Tibial nerve (tissue), 4 donors: ENCODE measurements around the gene APAF1. TPM values are rescaled to one million over a fixed set of nuclear protein-coding genes. Genes with fewer than 3 reads are reported as not detected.
A peak's percentile ranks its signal among the peaks of the same experiment; 100 is the strongest.
"Not testable (repeated sequence)": the region's sequence is repeated elsewhere in the genome, so short reads cannot be mapped to it uniquely, and the experiment has no call there.

Experiments used
- DNase-seq, 2 donors: peaks; one replicate each; pipeline ENCODE4 v3.0.0-alpha.2; 2019; ENCODE audit warnings: low spot score in 2 of 2
- H3K27ac ChIP-seq, 4 donors: fragments of 200-600 bp; sonication (generic) in 3 of 4; one replicate each; pipeline ENCODE4 v1.5.1; 2017 to 2019; ENCODE audit warnings: mild to moderate bottlenecking in 1 of 4
- H3K27me3 ChIP-seq, 2 donors: fragments of 200-600 bp; sonication (generic) in 1 of 2; one replicate each; pipeline versions ENCODE4 v1.5.1 to v1.6.0; 2017 to 2019
- H3K36me3 ChIP-seq, 3 donors: fragments of 200-600 bp; sonication (generic); one replicate each; pipeline ENCODE4 v1.5.1; 2018 to 2019
- H3K4me1 ChIP-seq, 4 donors: fragments of 200-600 bp; sonication (generic) in 3 of 4; one replicate each; pipeline ENCODE4 v1.5.1; 2017 to 2019
- H3K4me3 ChIP-seq, 4 donors: fragments of 200-600 bp; sonication (generic) in 3 of 4; one replicate each; pipeline ENCODE4 v1.5.1; 2017 to 2019; ENCODE audit warnings: mild to moderate bottlenecking in 1 of 4, moderate library complexity in 1 of 4
- H3K9me3 ChIP-seq, 4 donors: fragments of 200-600 bp; sonication (generic) in 3 of 4; one replicate each; pipeline ENCODE4 v1.5.1; 2017 to 2019
- CTCF ChIP-seq, 5 experiments: fragments of 200-600 bp in 3 of 5; fragments of 450-650 bp in 2 of 5; sonication (generic) in 3 of 5; IDR thresholded peaks; one replicate each; pipeline ENCODE4 v1.5.1; 2016 to 2019; ENCODE audit warnings: antibody characterized with exemption in 5 of 5, mild to moderate bottlenecking in 3 of 5, moderate library complexity in 2 of 5
- EP300 ChIP-seq, 2 donors: sonication (generic); formaldehyde crosslinking; IDR thresholded peaks; one replicate each; pipeline ENCODE4 v1.6.1; 2017; ENCODE audit warnings: antibody characterized with exemption in 2 of 2, mild to moderate bottlenecking in 1 of 2
- POLR2A ChIP-seq, 2 donors: fragments of 450-650 bp; IDR thresholded peaks; one replicate each; pipeline ENCODE4 v1.6.1; 2017; ENCODE audit warnings: antibody characterized with exemption in 2 of 2, mild to moderate bottlenecking in 2 of 2, moderate library complexity in 2 of 2
- WGBS, 2 donors: methylation state at CpG; one replicate each; pipeline ENCODE4 v1.1.5; 2018; 5-methylcytosine and 5-hydroxymethylcytosine counted together
- total RNA-seq, 4 donors: library from RNA; depleted of rRNA; stranded (reverse); fragments of >200 nt; gene quantifications; one replicate each; pipeline ENCODE4 v1.1.0, GENCODE V29; 2016

Gene APAF1, protein sequence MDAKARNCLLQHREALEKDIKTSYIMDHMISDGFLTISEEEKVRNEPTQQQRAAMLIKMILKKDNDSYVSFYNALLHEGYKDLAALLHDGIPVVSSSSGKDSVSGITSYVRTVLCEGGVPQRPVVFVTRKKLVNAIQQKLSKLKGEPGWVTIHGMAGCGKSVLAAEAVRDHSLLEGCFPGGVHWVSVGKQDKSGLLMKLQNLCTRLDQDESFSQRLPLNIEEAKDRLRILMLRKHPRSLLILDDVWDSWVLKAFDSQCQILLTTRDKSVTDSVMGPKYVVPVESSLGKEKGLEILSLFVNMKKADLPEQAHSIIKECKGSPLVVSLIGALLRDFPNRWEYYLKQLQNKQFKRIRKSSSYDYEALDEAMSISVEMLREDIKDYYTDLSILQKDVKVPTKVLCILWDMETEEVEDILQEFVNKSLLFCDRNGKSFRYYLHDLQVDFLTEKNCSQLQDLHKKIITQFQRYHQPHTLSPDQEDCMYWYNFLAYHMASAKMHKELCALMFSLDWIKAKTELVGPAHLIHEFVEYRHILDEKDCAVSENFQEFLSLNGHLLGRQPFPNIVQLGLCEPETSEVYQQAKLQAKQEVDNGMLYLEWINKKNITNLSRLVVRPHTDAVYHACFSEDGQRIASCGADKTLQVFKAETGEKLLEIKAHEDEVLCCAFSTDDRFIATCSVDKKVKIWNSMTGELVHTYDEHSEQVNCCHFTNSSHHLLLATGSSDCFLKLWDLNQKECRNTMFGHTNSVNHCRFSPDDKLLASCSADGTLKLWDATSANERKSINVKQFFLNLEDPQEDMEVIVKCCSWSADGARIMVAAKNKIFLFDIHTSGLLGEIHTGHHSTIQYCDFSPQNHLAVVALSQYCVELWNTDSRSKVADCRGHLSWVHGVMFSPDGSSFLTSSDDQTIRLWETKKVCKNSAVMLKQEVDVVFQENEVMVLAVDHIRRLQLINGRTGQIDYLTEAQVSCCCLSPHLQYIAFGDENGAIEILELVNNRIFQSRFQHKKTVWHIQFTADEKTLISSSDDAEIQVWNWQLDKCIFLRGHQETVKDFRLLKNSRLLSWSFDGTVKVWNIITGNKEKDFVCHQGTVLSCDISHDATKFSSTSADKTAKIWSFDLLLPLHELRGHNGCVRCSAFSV (N-terminal part only)
- 10 to 100 TPM; 12.1 to 18.1 (median 15.5) TPM for total RNA-seq

DNA sequence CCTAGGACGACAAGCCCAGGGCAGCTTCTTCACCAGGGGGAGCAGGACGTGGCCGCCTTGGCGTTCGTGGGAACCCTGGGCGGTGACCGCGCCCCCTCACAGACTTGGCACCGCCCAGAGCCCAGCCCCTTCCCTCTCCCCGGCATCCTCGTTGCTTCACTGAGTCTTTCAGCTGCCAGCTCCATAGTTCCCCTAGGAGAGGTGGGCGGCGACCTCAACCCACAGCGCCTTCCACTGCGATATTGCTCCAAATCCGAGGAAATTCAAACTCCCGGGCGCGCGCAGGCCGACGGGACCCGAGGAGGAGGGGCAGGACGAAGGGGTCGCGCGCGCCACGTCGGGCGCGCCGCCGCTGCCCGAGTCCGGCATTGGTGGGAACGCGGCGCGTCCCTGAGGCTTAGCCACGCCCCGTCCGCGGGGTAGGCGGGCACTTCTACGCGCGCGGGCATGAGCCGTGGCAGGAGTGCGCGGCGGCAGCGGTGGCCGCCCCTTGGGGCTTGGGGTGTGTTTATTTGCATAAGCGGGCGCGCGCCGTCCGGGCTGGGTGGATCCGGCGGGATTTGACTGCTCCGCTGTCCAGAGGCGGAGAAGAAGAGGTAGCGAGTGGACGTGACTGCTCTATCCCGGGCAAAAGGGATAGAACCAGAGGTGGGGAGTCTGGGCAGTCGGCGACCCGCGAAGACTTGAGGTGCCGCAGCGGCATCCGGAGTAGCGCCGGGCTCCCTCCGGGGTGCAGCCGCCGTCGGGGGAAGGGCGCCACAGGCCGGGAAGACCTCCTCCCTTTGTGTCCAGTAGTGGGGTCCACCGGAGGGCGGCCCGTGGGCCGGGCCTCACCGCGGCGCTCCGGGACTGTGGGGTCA is at the start of gene APAF1, which contains the start of gene IKBIP:
TSS of gene APAF1 (plus strand) at position 579 of the 860 bp plus-strand sequence. CDS start 3,070 bp downstream, outside the sequence.
TSS of gene IKBIP (minus strand) at position 77 of the 860 bp plus-strand sequence. CDS start 87 bp downstream, outside the sequence.
- DNase-seq: peak; percentile 96 to 97
- Histone ChIP-seq H3K27me3 (no peaks in the 10 kb centered on the region), H3K36me3 (peaks cover 0 to 8% (median 0%) of the 10 kb centered on the region in 3 donors), H3K9me3 (no peaks in the 10 kb centered on the region), H3K4me1 (peaks cover 0 to 32% (median 13%) of the 10 kb centered on the region in 4 donors), H3K27ac (peak within 1 kb of the TSS; percentile 66 to 96 (median 92)), H3K4me3 (peak within 1 kb of the TSS; percentile 86 to 98 (median 94))
- WGBS, 2 donors: 1% methylated on average over 43 to 72 of the region's 91 CpGs
- TF ChIP-seq CTCF (IDR thresholded peaks at IDR 0.05) (no peak), EP300 (IDR thresholded peaks at IDR 0.05) (peak in 1 of 2 donors; percentile 90), POLR2A (IDR thresholded peaks at IDR 0.05) (peak; percentile 62 to 81)

DNA sequence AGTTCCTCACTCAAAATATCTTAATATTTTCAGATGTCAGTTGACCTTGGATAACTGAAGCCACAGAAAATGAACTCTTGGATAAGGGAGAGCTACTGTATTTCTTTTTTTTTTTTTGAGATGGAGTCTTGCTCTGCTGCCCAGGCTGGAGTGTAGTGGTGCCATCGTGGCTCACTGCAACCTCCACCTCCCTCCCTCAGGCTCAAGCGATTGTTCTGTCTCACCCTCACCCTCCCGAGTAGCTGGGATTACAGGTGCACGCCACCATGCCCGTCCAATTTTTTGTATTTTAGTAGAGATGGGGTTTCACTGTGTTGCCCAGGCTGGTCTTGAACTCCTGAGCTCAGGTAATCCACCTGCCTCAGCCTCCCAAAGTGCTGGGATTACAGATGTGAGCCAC is 47.8 kb upstream of the APAF1 start:
- not testable (repeated sequence) for H3K27ac ChIP-seq, H3K27me3 ChIP-seq, H3K4me3 ChIP-seq, H3K9me3 ChIP-seq, DNase-seq
- Histone ChIP-seq H3K4me1 (peaks cover 4 to 23% (median 13%) of the 10 kb centered on the region in 4 donors), H3K36me3 (peaks cover 0 to 52% (median 27%) of the 10 kb centered on the region in 3 donors)
- WGBS, 2 donors: 86 to 91% methylated on average over 5 of the region's 5 CpGs

DNA sequence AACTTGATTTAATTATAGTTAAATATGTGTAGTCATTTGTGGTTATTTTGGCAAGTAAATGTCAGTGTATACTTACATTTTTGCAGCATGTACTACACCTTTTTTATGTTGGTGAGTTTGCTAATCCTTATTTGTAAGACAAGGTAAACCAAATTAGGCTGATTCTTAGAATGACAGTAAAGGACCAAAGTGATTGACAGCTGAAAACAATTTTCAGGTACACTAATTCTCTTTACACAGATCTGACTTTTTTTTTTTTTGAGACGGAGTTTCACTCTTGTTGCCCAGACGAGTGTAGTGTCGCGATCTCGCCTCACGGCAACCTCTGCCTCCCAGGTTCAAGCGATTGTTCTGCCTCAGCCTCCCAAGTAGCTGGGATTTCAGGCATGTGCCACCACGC is 43.2 kb upstream of the APAF1 start:
- no peaks in the 10 kb centered on the region for H3K27me3 ChIP-seq
- no peak overlapping the region for H3K4me3 ChIP-seq
- TF ChIP-seq EP300 (IDR thresholded peaks at IDR 0.05) (no peak), CTCF (IDR thresholded peaks at IDR 0.05) (no peak), POLR2A (IDR thresholded peaks at IDR 0.05) (no peak)
- no peak for DNase-seq
- 90 to 91% methylated on average over 8 of the region's 8 CpGs for WGBS, 2 donors
- peaks cover 0 to 86% (median 33%) of the 10 kb centered on the region in 3 donors for H3K36me3 ChIP-seq
- H3K27ac ChIP-seq: no peak overlapping the region
- H3K4me1 ChIP-seq: peaks cover 0 to under 1% (median 0%) of the 10 kb centered on the region in 4 donors
- H3K9me3 ChIP-seq: no peaks in the 10 kb centered on the region

DNA sequence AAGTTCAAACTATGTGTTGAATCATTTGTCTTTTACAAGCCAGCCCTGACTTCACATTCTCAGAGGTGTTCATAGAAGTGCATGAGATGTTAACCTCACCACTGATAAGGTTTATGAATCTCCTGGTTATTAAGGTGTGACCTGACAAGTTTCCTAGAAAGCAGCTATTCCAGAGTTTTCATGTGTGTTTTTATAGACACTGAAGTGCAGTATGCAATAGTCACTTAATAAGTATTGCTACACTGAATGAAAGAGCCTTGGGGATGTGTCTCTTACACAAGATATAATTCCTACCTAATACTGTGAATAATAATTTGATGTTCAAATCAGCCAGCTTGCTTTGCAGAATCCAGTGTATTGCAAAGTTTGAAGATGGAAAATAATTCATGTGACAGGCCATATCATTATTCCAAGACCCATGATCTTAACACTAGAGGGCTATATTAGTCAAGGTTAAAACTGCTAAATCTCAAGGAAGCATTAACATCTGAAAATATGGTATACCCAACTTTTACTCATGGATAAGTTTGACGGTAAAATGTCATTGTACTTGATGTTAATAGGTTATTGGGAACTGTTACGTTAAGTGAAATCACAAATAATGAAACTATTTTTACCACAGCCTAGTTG is 38.6 kb upstream of the APAF1 start:
- Histone ChIP-seq H3K4me3 (no peak overlapping the region), H3K9me3 (no peaks in the 10 kb centered on the region), H3K27me3 (no peaks in the 10 kb centered on the region), H3K4me1 (no peaks in the 10 kb centered on the region), H3K27ac (no peak overlapping the region), H3K36me3 (peaks cover 0 to 42% (median 12%) of the 10 kb centered on the region in 3 donors)
- no peak for TF ChIP-seq CTCF (IDR thresholded peaks at IDR 0.05)
- no peak for TF ChIP-seq EP300 (IDR thresholded peaks at IDR 0.05)
- no peak for TF ChIP-seq POLR2A (IDR thresholded peaks at IDR 0.05)
- WGBS, 2 donors: 58 to 69% methylated on average over 2 of the region's 2 CpGs
- DNase-seq: no peak
